K562 (cell line): ENCODE measurements around the gene MTG2. TPM values are rescaled to one million over a fixed set of nuclear protein-coding genes. Genes with fewer than 3 reads are reported as not detected.
A peak's percentile ranks its signal among the peaks of the same experiment; 100 is the strongest.

ENCODE experiments used
- ATAC-seq: fragments of 200-7000 bp; cut with Tn5 transposase; 3 replicates; pipeline ENCODE4 v1.9.1; 2020; ENCODE audit warnings: moderate library complexity
- BruUV-seq: library from RNA; stranded (reverse); fragments of 400-500 nt; replicated peaks from 2 replicates; lab custom pipeline; 2021; lab: Mats Ljungman, UMichigan
- CTCF ChIA-PET: fragments of 300-600 bp; formaldehyde crosslinking; extraction: SDS; loops from one replicate; lab custom pipeline; 2021; ENCODE audit warnings: low intra/inter-chr PET ratio; lab: Yijun Ruan, JAX
- POLR2A ChIA-PET: fragments of 300-600, 350-650 bp; sonication (Branson Sonifier 250); formaldehyde crosslinking; extraction: SDS; loops from one replicate; lab custom pipeline; 2021; ENCODE audit warnings: antibody characterized with exemption, inconsistent platforms; lab: Yijun Ruan, JAX
- DNase-seq, 4 experiments: peaks; one replicate each; pipeline versions ENCODE4 v3.0.0 to v3.0.0-alpha.2; 2011 to 2018; ENCODE audit warnings: low spot score in 3 of 4, mixed read lengths in 3 of 4; ENCODE audit errors: extremely low read depth in 1 of 4
- FAIRE-seq: peaks from 2 replicates; lab custom pipeline; 2011; peaks lifted over from hg19 to GRCh38; lab: Jason Lieb, UNC
- H2AFZ ChIP-seq: 2 replicates; pipeline ENCODE4 v1.6.0; 2011; ENCODE audit warnings: low read depth, low read length, control low read depth, inconsistent platforms
- H3K27ac ChIP-seq: fragments of 200-600 bp; 3 replicates; pipeline ENCODE4 v1.8.0; 2011; ENCODE audit warnings: low read depth, mild to moderate bottlenecking, control low read depth, inconsistent platforms, low read length, moderate library complexity, mixed read lengths; ENCODE audit errors: extremely low read depth
- H3K27me3 ChIP-seq, 2 experiments: fragments of 300-600 bp in 1 of 2; 2 replicates in 1 of 2; 3 replicates in 1 of 2; pipeline versions ENCODE4 v1.6.0 to v1.8.0; 2011; ENCODE audit warnings: inconsistent platforms in 2 of 2, low read length in 2 of 2, mild to moderate bottlenecking in 1 of 2, mixed read lengths in 1 of 2, moderate library complexity in 1 of 2; ENCODE audit not compliant: control insufficient read depth in 2 of 2, insufficient read depth in 2 of 2
- H3K36me3 ChIP-seq: fragments of 300-600 bp; 3 replicates; pipeline ENCODE4 v1.8.0; 2011; ENCODE audit warnings: mild to moderate bottlenecking, low read length, inconsistent platforms; ENCODE audit not compliant: control insufficient read depth, insufficient read depth
- H3K4me1 ChIP-seq, 2 experiments: fragments of 200-600 bp in 1 of 2; replicated peaks in 1 of 2; 2 replicates in 1 of 2; 3 replicates in 1 of 2; pipeline versions ENCODE4 v1.5.1 to v1.8.0; 2011; ENCODE audit warnings: inconsistent platforms in 2 of 2, low read length in 2 of 2, mild to moderate bottlenecking in 1 of 2, mixed read lengths in 1 of 2, moderate library complexity in 1 of 2; ENCODE audit not compliant: control insufficient read depth in 2 of 2, insufficient read depth in 2 of 2
- H3K4me2 ChIP-seq: 2 replicates; pipeline ENCODE4 v1.6.1; 2011; ENCODE audit warnings: low read length, control low read depth, inconsistent platforms, mixed read lengths; ENCODE audit not compliant: insufficient read depth
- H3K4me3 ChIP-seq: fragments of 200-600 bp; sonication (generic), shearing (Covaris generic); 2 replicates; pipeline ENCODE4 v1.5.1; 2016; ENCODE audit warnings: control low read depth, inconsistent platforms
- H3K79me2 ChIP-seq: fragments of 200-600 bp; 3 replicates; pipeline ENCODE4 v1.8.0; 2011; ENCODE audit warnings: low read length, inconsistent platforms; ENCODE audit not compliant: control insufficient read depth, insufficient read depth
- H3K9ac ChIP-seq, 2 experiments: 2 replicates each; pipeline versions ENCODE4 v1.6.0 to v1.6.1; 2011; ENCODE audit warnings: low read depth in 2 of 2, low read length in 2 of 2, control low read depth in 1 of 2, inconsistent platforms in 1 of 2, mild to moderate bottlenecking in 1 of 2, mixed read lengths in 1 of 2; ENCODE audit not compliant: insufficient read depth in 1 of 2
- H3K9me1 ChIP-seq: one replicate; pipeline ENCODE4 v1.6.0; 2011; ENCODE audit warnings: inconsistent platforms, mild to moderate bottlenecking, low read length, moderate library complexity; ENCODE audit not compliant: control insufficient read depth, insufficient read depth
- H3K9me3 ChIP-seq: replicated peaks from 2 replicates; pipeline ENCODE4 v1.5.1; 2011; ENCODE audit warnings: low read depth, low read length, inconsistent platforms; ENCODE audit not compliant: control insufficient read depth, insufficient read depth
- H4K20me1 ChIP-seq: replicated peaks from 2 replicates; pipeline ENCODE4 v1.6.1; 2011; ENCODE audit warnings: low read length, inconsistent platforms, mixed read lengths; ENCODE audit not compliant: control insufficient read depth, insufficient read depth
- BCLAF1 ChIP-seq, 2 experiments: fragments of 450-650 bp in 1 of 2; IDR thresholded peaks; 2 replicates each; pipeline ENCODE4 v1.6.1; 2011 to 2017; ENCODE audit warnings: low read depth in 2 of 2, antibody characterized with exemption in 1 of 2, borderline replicate concordance in 1 of 2, low read length in 1 of 2, mild to moderate bottlenecking in 1 of 2, mixed read lengths in 1 of 2; ENCODE audit not compliant: control insufficient read depth in 1 of 2
- DEAF1 ChIP-seq: fragments of 450-650 bp; formaldehyde crosslinking; IDR thresholded peaks from 2 replicates; pipeline ENCODE4 v1.4.0; 2020; ENCODE audit warnings: mild to moderate bottlenecking, moderate library complexity
- SUPT5H ChIP-seq: fragments of 450-650 bp; IDR thresholded peaks from 2 replicates; pipeline ENCODE4 v1.6.1; 2016
- WGBS: fragments of 100-300 bp; shearing (Covaris generic); methylation state at CpG from one replicate; pipeline ENCODE4 v1.1.6; 2016; ENCODE audit warnings: low coverage, mixed read lengths; ENCODE audit not compliant: insufficient coverage; ENCODE audit errors: missing lambda C conversion rate; 5-methylcytosine and 5-hydroxymethylcytosine counted together
- in situ Hi-C: fragments of 300-500 bp; cut with MboI; formaldehyde crosslinking; loops from 4 replicates; pipeline ENCODE4 v1.15.0; 2018; ENCODE audit warnings: inconsistent platforms, mixed read lengths
- intact Hi-C: fragments of 100-400 bp; cut with micrococcal nuclease; formaldehyde crosslinking; loops from 2 replicates; pipeline ENCODE4 v1.14.2; 2022
- polyA plus RNA-seq, 8 experiments: library from polyadenylated mRNA; depleted of rRNA in 4 of 8; stranded (reverse) in 5 of 8; unstranded in 3 of 8; fragments of >200 nt; fragmentation: Nextera tagmentation in 2 of 8; fragmentation: Illumina TruSeq in 1 of 8; extraction: Ambion mirVana in 2 of 8; extraction: Trizol in 1 of 8; gene quantifications; 2 replicates each; pipeline versions ENCODE4 v1.2.1 to v1.2.3, GENCODE V29; 2011 to 2014; ENCODE audit warnings: inconsistent platforms in 1 of 8, missing spikeins in 1 of 8
- total RNA-seq, 7 experiments: library from RNA; depleted of rRNA in 6 of 7; stranded (reverse); fragments of >200 nt in 6 of 7; fragmentation: Illumina TruSeq in 2 of 7; extraction: Trizol in 2 of 7; gene quantifications; 2 replicates each; pipeline versions ENCODE4 v1.2.1 to v1.2.3, GENCODE V29; 2011 to 2021; ENCODE audit warnings: low replicate concordance in 1 of 7

MTG2 gene
- total and polyA plus RNA-seq, 9 of the 15 experiments (the other 6 are each of a cell fraction or from before 2014, with no cell fraction given), result 8.7 to 67.5 (median 44.5) TPM

- peaks cover 99% of the 10 kb centered on the region for H3K36me3 ChIP-seq
- CTCF ChIA-PET, result interaction anchor here (1.8 kb wide), 1 partner anchor 126 kb away, joined by 13 read pairs; no protein-coding TSS in a partner anchor
- in situ Hi-C loops (loop anchor here (5.0 kb wide), 1 partner anchor 114 kb away; no protein-coding TSS in a partner anchor), intact Hi-C loops (no loop called here)
- no peaks in the 10 kb centered on the region for H3K27me3 ChIP-seq
- H4K20me1 ChIP-seq, result peaks cover 32% of the 10 kb centered on the region
- no peak overlapping the region for H3K4me3 ChIP-seq
- DNase-seq (peak in 2 of 4 experiments; percentile 50 to 74), FAIRE-seq (peak; percentile 82), ATAC-seq (peak; percentile 78)
- H3K9me3 ChIP-seq, result no peaks in the 10 kb centered on the region
- peaks cover 5 to 6% of the 10 kb centered on the region in 2 experiments; a peak in 4 of 5 replicates for H3K4me1 ChIP-seq
- BruUV-seq, result no TSS peak
- no peak overlapping the region for H3K4me2 ChIP-seq
- no peak overlapping the region for H2AFZ ChIP-seq
- H3K9me1 ChIP-seq, result no peaks in the 10 kb centered on the region
- POLR2A ChIA-PET, result interaction anchor here (0.9 to 7.8 kb wide), 6 partner anchors 11 to 110 kb away, joined by 3 to 78 read pairs (median 4); partner anchors contain the start of gene LSM14B
- H3K27ac ChIP-seq, result no peak overlapping the region
- peaks cover 29% of the 10 kb centered on the region for H3K79me2 ChIP-seq
- no peak overlapping the region for H3K9ac ChIP-seq
- WGBS, result 53% methylated on average over 8 of the region's 8 CpGs
- TF ChIP-seq BCLAF1 (IDR thresholded peaks at IDR 0.05; ENCODE audit: borderline replicate concordance in 1 of 2, control insufficient read depth in 1 of 2, low read depth in 2 of 2, low read length in 1 of 2), result 0 out of 4 replicates have a peak, but pooled peaks of 1 of the 2 experiments have one; percentile 14
- TF ChIP-seq SUPT5H, result peak; percentile 45
- peak; percentile 55 for TF ChIP-seq DEAF1 (CRISPR knock-in tag)
Measured at GRCh38 chr20:62136283-62137091, 46.3 kb upstream of the MTG2 start.
